Natural killer cell (primary cell): ENCODE measurements around the gene CACNA2D4. TPM values are rescaled to one million over a fixed set of nuclear protein-coding genes. Genes with fewer than 3 reads are reported as not detected.
"Not testable (repeated sequence)": the region's sequence is repeated elsewhere in the genome, so short reads cannot be mapped to it uniquely, and the experiment has no call there.

Experiments used
- ATAC-seq, 3 donors: fragments of 150-1000 bp in 2 of 3; fragments of 200-7000 bp in 1 of 3; cut with Tn5 transposase; 1 replicate in 1 of 3; 2 replicates in 2 of 3; pipeline ENCODE4 v1.10.0; 2021; ENCODE audit warnings: mild to moderate bottlenecking in 2 of 3, moderate library complexity in 2 of 3
- DNase-seq, 2 donors: peaks; one replicate each; pipeline versions ENCODE4 v3.0.0 to v3.0.0-alpha.2; 2013 to 2021; ENCODE audit warnings: mixed read lengths in 1 of 2
- H3K27ac ChIP-seq: one replicate; pipeline ENCODE4 v1.5.1; 2013; ENCODE audit warnings: mild to moderate bottlenecking, low read length
- H3K27me3 ChIP-seq: one replicate; pipeline ENCODE4 v1.6.1; 2013; ENCODE audit warnings: low read length; ENCODE audit not compliant: control insufficient read depth, insufficient read depth
- H3K36me3 ChIP-seq: one replicate; pipeline ENCODE4 v1.6.1; 2013; ENCODE audit warnings: low read length; ENCODE audit not compliant: control insufficient read depth, insufficient read depth
- H3K4me1 ChIP-seq: one replicate; pipeline ENCODE4 v1.6.1; 2013; ENCODE audit warnings: low read length; ENCODE audit not compliant: control insufficient read depth, insufficient read depth
- H3K4me3 ChIP-seq: one replicate; pipeline ENCODE4 v1.5.1; 2013; ENCODE audit warnings: low read length
- H3K9me3 ChIP-seq: one replicate; pipeline ENCODE4 v1.6.1; 2013; ENCODE audit warnings: low read length; ENCODE audit not compliant: control insufficient read depth, insufficient read depth
- H3K27ac Mint-ChIP-seq, 2 donors: one replicate each; pipeline ENCODE4 v1.8.0; 2022; ENCODE audit warnings: mild to moderate bottlenecking in 2 of 2, mixed read lengths in 2 of 2, moderate library complexity in 1 of 2
- H3K27me3 Mint-ChIP-seq, 2 donors: one replicate each; pipeline ENCODE4 v1.8.0; 2022; ENCODE audit warnings: low read depth in 2 of 2, mixed read lengths in 2 of 2
- H3K36me3 Mint-ChIP-seq: one replicate; pipeline ENCODE4 v1.8.0; 2022; ENCODE audit warnings: mixed read lengths
- H3K4me1 Mint-ChIP-seq, 2 donors: one replicate each; pipeline ENCODE4 v1.8.0; 2022; ENCODE audit warnings: mixed read lengths in 2 of 2
- H3K4me3 Mint-ChIP-seq: one replicate; pipeline ENCODE4 v1.8.0; 2022; ENCODE audit warnings: mild to moderate bottlenecking, moderate library complexity, mixed read lengths
- H3K9me3 Mint-ChIP-seq, 2 donors: one replicate each; pipeline ENCODE4 v1.8.0; 2022; ENCODE audit warnings: mixed read lengths in 2 of 2
- WGBS: methylation state at CpG from one replicate; pipeline ENCODE4 v1.1.7; 2013; ENCODE audit warnings: missing lambda C conversion rate; ENCODE audit not compliant: insufficient coverage; 5-methylcytosine and 5-hydroxymethylcytosine counted together
- intact Hi-C: fragments of 100-400 bp; cut with micrococcal nuclease; formaldehyde crosslinking; loops from one replicate; pipeline ENCODE4 v1.14.2; 2022
- total RNA-seq, 4 donors: library from RNA; stranded (reverse); fragments of 120-200 nt in 1 of 4; gene quantifications; one replicate each; pipeline versions ENCODE4 v1.2.3 to v1.2.4, GENCODE V29; 2013 to 2022
- TF ChIP-seq, protein P1 (sequence below): fragments of 200-600 bp; IDR thresholded peaks from one replicate; pipeline ENCODE4 v1.8.0; 2022; ENCODE audit warnings: antibody characterized with exemption

CACNA2D4 gene
- total RNA-seq, 3 donors from 2014 or later (not counting 1 experiment from before 2014, with no cell fraction given) = 26.5 to 49.6 (median 34.9) TPM

DNA sequence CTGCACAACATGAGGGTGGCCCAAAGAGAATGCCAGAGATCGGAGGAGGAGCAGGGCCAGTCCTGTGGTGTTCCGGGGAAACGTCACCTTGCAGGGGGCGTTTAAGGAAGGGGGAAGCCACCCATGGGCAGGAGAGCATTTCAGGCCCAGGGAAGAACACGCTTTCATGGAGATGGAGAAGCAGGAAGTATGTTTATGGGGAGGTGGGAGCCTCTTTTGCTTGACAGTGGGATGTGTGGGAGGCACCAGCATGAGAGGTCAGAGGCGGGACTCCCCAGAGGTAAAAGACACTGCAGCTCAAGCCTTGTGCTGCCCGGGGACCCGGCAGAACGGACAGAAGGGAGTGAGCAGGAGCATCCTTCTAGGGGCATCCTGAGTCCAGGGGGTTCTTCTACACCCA lies 99.4 kb downstream of the CACNA2D4 start:
- ATAC-seq (no peak), DNase-seq (no peak)
- intact Hi-C loops = no loop called here
- Histone ChIP-seq H3K27ac (no peak overlapping the region), H3K36me3 (no peaks in the 10 kb centered on the region), H3K9me3 (no peaks in the 10 kb centered on the region), H3K4me3 (no peak overlapping the region), H3K27me3 (peaks cover 9% of the 10 kb centered on the region), H3K4me1 (peaks cover 3% of the 10 kb centered on the region)
- Mint-ChIP-seq H3K4me3 (no peak overlapping the region), H3K27me3 (peaks cover 21 to 35% of the 10 kb centered on the region in 2 donors), H3K36me3 (no peaks in the 10 kb centered on the region), H3K27ac (no peak overlapping the region), H3K4me1 (peaks cover 0 to 13% of the 10 kb centered on the region in 2 donors), H3K9me3 (no peaks in the 10 kb centered on the region)
- 76% methylated on average over 9 of the region's 9 CpGs for WGBS
- TF ChIP-seq, protein P1, sequence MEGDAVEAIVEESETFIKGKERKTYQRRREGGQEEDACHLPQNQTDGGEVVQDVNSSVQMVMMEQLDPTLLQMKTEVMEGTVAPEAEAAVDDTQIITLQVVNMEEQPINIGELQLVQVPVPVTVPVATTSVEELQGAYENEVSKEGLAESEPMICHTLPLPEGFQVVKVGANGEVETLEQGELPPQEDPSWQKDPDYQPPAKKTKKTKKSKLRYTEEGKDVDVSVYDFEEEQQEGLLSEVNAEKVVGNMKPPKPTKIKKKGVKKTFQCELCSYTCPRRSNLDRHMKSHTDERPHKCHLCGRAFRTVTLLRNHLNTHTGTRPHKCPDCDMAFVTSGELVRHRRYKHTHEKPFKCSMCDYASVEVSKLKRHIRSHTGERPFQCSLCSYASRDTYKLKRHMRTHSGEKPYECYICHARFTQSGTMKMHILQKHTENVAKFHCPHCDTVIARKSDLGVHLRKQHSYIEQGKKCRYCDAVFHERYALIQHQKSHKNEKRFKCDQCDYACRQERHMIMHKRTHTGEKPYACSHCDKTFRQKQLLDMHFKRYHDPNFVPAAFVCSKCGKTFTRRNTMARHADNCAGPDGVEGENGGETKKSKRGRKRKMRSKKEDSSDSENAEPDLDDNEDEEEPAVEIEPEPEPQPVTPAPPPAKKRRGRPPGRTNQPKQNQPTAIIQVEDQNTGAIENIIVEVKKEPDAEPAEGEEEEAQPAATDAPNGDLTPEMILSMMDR = no peak

DNA sequence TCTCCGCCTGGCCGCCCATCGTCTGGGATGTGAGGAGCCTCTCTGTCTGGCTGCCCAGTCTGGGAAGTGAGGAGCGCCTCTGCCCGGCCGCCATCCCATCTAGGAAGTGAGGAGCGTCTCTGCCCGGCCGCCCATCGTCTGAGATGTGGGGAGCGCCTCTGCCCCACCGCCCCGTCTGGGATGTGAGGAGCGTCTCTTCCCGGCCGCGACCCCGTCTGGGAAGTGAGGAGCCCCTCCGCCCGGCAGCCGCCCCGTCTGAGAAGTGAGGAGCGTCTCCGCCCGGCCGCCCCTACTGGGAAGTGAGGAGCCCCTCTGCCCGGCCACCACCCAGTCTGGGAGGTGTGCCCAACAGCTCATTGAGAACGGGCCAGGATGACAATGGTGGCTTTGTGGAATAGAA lies 100.5 kb downstream of the CACNA2D4 start:
- H3K27ac Mint-ChIP-seq, H3K4me3 ChIP-seq, H3K36me3 ChIP-seq, H3K4me3 Mint-ChIP-seq, ATAC-seq, DNase-seq, H3K9me3 Mint-ChIP-seq, H3K36me3 Mint-ChIP-seq, intact Hi-C loops, H3K27ac ChIP-seq, H3K9me3 ChIP-seq, H3K27me3 ChIP-seq: not testable (repeated sequence)
- H3K4me1 ChIP-seq = peaks cover 14% of the 10 kb centered on the region
- WGBS = 94% methylated on average over 18 of the region's 28 CpGs
- peaks cover 21 to 35% of the 10 kb centered on the region in 2 donors for H3K27me3 Mint-ChIP-seq
- peaks cover 0 to 13% of the 10 kb centered on the region in 2 donors for H3K4me1 Mint-ChIP-seq

DNA sequence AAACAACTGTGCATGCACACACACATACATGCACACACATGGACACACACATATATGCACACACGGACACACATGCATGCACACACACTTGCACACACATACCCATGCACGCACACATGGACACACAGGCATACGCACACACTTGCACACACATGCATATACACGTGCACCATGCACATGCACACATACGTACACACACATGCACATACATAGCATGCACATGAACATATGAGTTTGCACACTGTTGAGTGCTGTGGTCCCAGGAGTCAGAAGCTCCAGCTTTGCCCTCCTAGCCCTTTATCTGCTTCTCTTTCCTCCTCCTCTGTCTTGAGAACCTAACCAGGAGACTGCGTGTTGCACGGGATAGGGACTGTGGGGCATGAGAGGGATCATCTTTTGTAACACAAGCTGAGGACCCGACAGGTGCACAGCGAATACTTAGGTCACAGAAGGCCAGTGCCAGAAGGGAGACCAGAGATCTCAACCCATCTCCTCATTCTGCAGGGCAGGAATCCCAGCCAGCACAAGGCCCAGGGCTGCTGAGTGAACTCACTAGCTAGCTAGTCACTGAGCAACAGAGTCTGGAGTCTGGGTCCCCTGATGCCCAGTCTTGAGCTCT lies 101.6 kb downstream of the CACNA2D4 start:
- Mint-ChIP-seq H3K36me3 (no peaks in the 10 kb centered on the region), H3K4me3 (no peak overlapping the region), H3K9me3 (no peaks in the 10 kb centered on the region), H3K27me3 (peaks cover 21 to 28% of the 10 kb centered on the region in 2 donors), H3K4me1 (peaks cover 0 to 17% of the 10 kb centered on the region in 2 donors), H3K27ac (no peak overlapping the region)
- no peaks in the 10 kb centered on the region for H3K9me3 ChIP-seq
- ATAC-seq (no peak), DNase-seq (no peak)
- no peaks in the 10 kb centered on the region for H3K36me3 ChIP-seq
- WGBS = 97% methylated on average over 9 of the region's 9 CpGs
- intact Hi-C loops = no loop called here
- H3K27ac ChIP-seq = no peak overlapping the region
- H3K4me1 ChIP-seq = peaks cover 25% of the 10 kb centered on the region
- TF ChIP-seq, protein P1 = no peak
- H3K27me3 ChIP-seq = peaks cover 7% of the 10 kb centered on the region
- no peak overlapping the region for H3K4me3 ChIP-seq

DNA sequence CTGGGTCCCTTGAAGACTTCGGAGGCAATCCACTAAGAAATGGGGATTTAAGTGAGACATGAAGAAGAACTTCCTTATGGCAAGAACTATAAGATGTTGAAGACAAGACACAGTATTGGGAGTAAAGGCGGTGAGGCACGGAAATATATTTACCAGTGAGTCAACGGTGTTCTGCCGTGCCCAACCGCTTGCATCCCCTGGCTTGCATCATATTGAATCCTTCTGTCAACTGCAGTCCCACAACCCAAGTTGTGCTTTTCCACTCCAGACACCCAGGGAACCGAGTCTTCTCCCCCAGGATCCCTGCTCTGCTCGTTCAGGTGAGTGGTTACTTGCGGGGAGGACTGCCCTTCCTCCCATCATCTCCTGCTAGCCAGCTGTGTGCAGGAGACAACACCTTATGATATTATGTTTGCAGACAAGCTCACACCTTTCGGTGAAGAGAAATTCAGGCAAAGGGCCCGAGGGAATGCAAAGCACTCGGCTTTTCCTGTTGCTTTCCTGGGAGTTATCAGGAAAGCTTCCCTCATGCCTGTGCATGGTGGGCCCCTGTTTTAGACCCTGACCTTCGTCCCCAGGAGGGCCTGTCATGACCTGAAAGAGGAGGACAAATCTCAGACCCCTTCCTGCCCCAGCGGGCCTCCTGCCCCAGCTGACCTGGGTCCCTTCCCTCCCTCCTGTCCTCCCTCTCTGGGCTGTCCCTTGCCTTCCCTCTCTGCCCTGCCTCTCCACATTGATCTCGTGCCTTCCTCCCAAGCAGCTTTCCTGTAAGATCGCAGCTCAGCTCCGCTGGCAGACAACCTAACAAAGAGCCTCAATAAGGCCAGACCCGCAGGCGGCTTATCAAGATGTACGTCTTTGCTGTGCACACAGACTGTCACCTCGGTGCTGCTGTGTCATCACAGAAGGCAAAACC lies 102.4 kb downstream of the CACNA2D4 start:
- H3K27me3 ChIP-seq = peaks cover 3% of the 10 kb centered on the region
- peaks cover 20 to 26% of the 10 kb centered on the region in 2 donors for H3K27me3 Mint-ChIP-seq
- ATAC-seq (no peak), DNase-seq (no peak)
- no peak overlapping the region for H3K27ac ChIP-seq
- no peaks in the 10 kb centered on the region for H3K36me3 Mint-ChIP-seq
- H3K4me3 Mint-ChIP-seq = no peak overlapping the region
- WGBS = 86% methylated on average over 21 of the region's 21 CpGs
- no peaks in the 10 kb centered on the region for H3K9me3 Mint-ChIP-seq
- H3K4me1 ChIP-seq = peaks cover 33% of the 10 kb centered on the region
- intact Hi-C loops = no loop called here
- no peak overlapping the region for H3K4me3 ChIP-seq
- no peaks in the 10 kb centered on the region for H3K36me3 ChIP-seq
- H3K27ac Mint-ChIP-seq = no peak overlapping the region
- H3K4me1 Mint-ChIP-seq = peaks cover 0 to 24% of the 10 kb centered on the region in 2 donors
- TF ChIP-seq, protein P1 = no peak
- no peaks in the 10 kb centered on the region for H3K9me3 ChIP-seq
